HepG2 (cell line): ENCODE measurements around the gene INO80B. TPM values are rescaled to one million over a fixed set of nuclear protein-coding genes. Genes with fewer than 3 reads are reported as not detected.

Experiments used
- KLF13 ChIP-seq: sonication (generic); formaldehyde crosslinking; IDR thresholded peaks from 2 replicates; pipeline ENCODE4 v1.4.0; 2020; ENCODE audit warnings: mild to moderate bottlenecking, missing genetic modification reagents
- KLF16 ChIP-seq, 2 experiments: sonication (generic) in 1 of 2; formaldehyde crosslinking in 1 of 2; IDR thresholded peaks; 2 replicates each; pipeline versions ENCODE4 v1.6.1 to v1.8.0; 2016 to 2023; ENCODE audit warnings: missing genetic modification reagents in 2 of 2, missing compliant biosample characterization in 1 of 2
- NFKBIZ ChIP-seq: IDR thresholded peaks from 2 replicates; pipeline ENCODE4 v1.6.1; 2018; ENCODE audit warnings: missing genetic modification reagents, missing compliant biosample characterization
- PRDM15 ChIP-seq: sonication (generic); formaldehyde crosslinking; IDR thresholded peaks from 2 replicates; pipeline ENCODE4 v1.4.0; 2020; ENCODE audit warnings: missing genetic modification reagents
- RCOR2 ChIP-seq: IDR thresholded peaks from 2 replicates; pipeline ENCODE4 v1.6.1; 2016; ENCODE audit warnings: missing biosample characterization, missing genetic modification reagents
- STAT6 ChIP-seq: sonication (generic); formaldehyde crosslinking; IDR thresholded peaks from 2 replicates; pipeline ENCODE4 v1.4.0; 2020; ENCODE audit warnings: missing genetic modification reagents, mild to moderate bottlenecking, borderline replicate concordance
- ZBTB34 ChIP-seq: sonication (generic); formaldehyde crosslinking; IDR thresholded peaks from 2 replicates; pipeline ENCODE4 v1.8.0; 2022; ENCODE audit warnings: mild to moderate bottlenecking, missing genetic modification reagents
- ZNF337 ChIP-seq: sonication (generic); formaldehyde crosslinking; IDR thresholded peaks from 2 replicates; pipeline ENCODE4 v1.5.1; 2020; ENCODE audit warnings: missing genetic modification reagents, low read depth, mild to moderate bottlenecking, borderline replicate concordance
- ZNF430 ChIP-seq: sonication (generic); formaldehyde crosslinking; IDR thresholded peaks from 2 replicates; pipeline ENCODE4 v1.9.0; 2021; ENCODE audit warnings: mild to moderate bottlenecking, missing genetic modification reagents
- ZNF503 ChIP-seq: sonication (generic); formaldehyde crosslinking; IDR thresholded peaks from 2 replicates; pipeline ENCODE4 v1.4.0; 2020; ENCODE audit warnings: missing genetic modification reagents
- ZNF546 ChIP-seq: sonication (generic); formaldehyde crosslinking; conservative IDR thresholded peaks from 2 replicates; pipeline ENCODE4 v1.8.1; 2023; ENCODE audit warnings: mild to moderate bottlenecking, missing genetic modification reagents
- polyA plus RNA-seq, 8 experiments: library from polyadenylated mRNA; depleted of rRNA in 3 of 8; stranded (reverse) in 7 of 8; unstranded in 1 of 8; fragments of >200 nt; fragmentation: Illumina TruSeq in 4 of 8; extraction: Trizol in 4 of 8; gene quantifications; 2 replicates each; pipeline versions ENCODE4 v1.2.1 to v1.2.3, GENCODE V29; 2011 to 2016; ENCODE audit warnings: low read depth in 4 of 8, missing spikeins in 1 of 8, mixed read lengths in 1 of 8; ENCODE audit not compliant: insufficient read depth in 1 of 8
- total RNA-seq, 5 experiments: library from RNA; depleted of rRNA; stranded (reverse); fragments of >200 nt; fragmentation: Illumina TruSeq; extraction: Trizol; gene quantifications; 2 replicates each; pipeline ENCODE4 v1.2.3, GENCODE V29; 2016; ENCODE audit warnings: low read depth in 1 of 5

Gene INO80B
- total and polyA plus RNA-seq, 2 of the 13 experiments (the other 11 are each of a cell fraction or from before 2014, with no cell fraction given), result 6.2 to 14.5 TPM

GRCh38 chr2:74496997-74497776, 42.3 kb downstream of the INO80B start (continued):
- TF ChIP-seq NFKBIZ (CRISPR knock-in tag) (no peak), ZNF430 (no peak), RCOR2 (CRISPR knock-in tag) (peak; percentile 51; the same call in 1 of the 2 replicates), ZNF337 (CRISPR knock-in tag) (no peak), ZNF503 (CRISPR knock-in tag) (no peak), PRDM15 (no peak), ZNF546 (CRISPR knock-in tag) (no peak), KLF13 (CRISPR knock-in tag) (no peak), STAT6 (no peak), ZBTB34 (CRISPR knock-in tag) (no peak), KLF16 (CRISPR knock-in tag; IDR thresholded peaks at IDR 0.05) (0 out of 4 replicates have a peak, but pooled peaks of 1 of the 2 experiments have one; percentile 3)
